HTR-8/SVneo (cell line): Measurements from ENCODE around the gene CHI3L1.
A peak's percentile ranks its signal among the peaks of the same experiment; 100 is the strongest.

Source experiments
- DNase-seq: peaks from one replicate; pipeline ENCODE4 v3.0.0; 2011; ENCODE audit warnings: low spot score, mixed read lengths; ENCODE audit not compliant: insufficient read length
- FAIRE-seq: peaks from 2 replicates; lab custom pipeline; 2011; peaks lifted over from hg19 to GRCh38; lab: Jason Lieb, UNC

Gene CHI3L1

DNA sequence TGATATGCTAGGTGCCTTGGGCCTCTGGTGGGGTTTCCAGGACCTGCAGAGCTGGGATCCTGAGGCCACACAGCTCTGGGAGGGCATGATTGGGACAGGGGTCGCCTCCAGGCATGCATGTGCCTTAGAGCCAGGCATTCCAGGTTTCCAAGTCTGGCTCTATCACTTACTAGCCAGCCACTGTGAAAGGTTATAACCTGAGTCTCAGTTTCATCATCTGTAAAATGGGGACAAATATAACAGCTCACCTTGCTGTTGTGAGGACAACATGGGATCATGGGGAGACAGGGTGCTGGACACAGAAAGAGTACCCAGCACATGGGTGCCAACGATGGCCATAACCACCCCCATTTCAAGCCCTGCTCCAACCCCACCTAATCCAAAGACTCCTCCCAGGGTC lies 2.7 kb downstream of the CHI3L1 start:
- no peak for DNase-seq
- FAIRE-seq: no peak

DNA sequence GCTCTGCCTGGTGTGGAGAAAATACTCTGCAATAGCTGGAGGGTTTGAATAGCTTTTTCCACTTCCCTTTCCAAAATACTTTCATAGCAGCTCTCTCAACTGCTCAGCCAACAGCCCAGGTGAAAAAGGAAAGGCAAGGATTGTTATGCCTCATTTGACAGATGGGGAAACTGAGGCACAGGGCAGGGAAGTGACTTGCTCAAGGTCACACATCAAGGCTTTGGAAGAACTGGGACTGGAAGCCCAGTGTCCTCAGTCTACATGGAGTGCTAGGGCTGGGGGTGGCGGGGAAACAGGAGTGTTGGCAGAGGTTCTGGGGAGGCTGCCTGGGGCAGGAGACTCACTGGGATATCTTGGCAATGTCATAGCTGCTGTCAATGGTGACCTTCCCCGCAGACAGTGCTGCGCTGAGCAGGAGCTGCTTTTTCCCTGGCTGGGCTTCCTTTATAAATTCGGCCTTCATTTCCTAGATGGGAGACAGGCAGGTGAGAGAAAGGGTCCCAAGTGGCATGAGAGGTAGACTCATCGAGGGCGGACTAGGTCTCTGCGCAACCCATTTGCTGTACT lies 4.0 kb downstream of the CHI3L1 start:
- FAIRE-seq (no peak), DNase-seq (no peak)

DNA sequence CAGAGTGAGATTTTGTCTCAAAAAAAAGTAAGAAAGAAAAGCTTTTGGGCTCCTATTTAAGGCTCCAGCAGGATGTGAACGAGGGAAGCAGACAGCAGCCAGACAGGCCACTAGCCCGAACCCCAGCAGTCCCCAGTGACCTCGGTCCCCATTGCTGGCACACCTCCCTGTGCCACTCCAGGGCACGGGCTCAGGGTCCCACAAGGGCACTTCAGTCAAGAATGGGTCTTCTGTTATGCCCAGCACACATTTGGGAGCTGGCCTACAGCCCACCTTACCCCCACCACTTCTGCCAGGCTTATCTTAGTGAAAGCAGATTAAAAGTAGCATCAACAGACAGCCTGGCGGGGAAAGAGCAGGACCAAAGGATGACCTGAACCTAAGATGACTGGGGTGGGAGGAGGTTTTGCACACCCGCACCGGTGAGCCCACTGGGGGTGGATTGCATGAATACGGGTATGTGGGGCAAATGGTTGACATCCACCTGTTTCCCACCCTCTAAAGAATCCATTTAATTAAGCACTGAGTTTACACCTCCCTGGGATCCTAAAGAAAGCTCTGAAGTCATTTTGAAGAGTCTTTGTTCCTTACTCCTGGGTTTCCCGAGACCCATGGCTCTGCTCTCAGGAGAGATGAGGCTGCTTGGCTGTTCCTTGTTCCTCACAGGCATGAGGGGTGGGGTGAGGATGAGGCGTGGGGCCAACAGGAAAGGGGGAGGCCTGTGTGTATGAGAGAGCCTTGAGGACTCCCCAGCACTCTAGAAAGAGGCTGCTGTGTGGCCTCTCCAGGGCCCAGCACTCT lies 4.7 kb downstream of the CHI3L1 start:
- FAIRE-seq (no peak), DNase-seq (no peak)

DNA sequence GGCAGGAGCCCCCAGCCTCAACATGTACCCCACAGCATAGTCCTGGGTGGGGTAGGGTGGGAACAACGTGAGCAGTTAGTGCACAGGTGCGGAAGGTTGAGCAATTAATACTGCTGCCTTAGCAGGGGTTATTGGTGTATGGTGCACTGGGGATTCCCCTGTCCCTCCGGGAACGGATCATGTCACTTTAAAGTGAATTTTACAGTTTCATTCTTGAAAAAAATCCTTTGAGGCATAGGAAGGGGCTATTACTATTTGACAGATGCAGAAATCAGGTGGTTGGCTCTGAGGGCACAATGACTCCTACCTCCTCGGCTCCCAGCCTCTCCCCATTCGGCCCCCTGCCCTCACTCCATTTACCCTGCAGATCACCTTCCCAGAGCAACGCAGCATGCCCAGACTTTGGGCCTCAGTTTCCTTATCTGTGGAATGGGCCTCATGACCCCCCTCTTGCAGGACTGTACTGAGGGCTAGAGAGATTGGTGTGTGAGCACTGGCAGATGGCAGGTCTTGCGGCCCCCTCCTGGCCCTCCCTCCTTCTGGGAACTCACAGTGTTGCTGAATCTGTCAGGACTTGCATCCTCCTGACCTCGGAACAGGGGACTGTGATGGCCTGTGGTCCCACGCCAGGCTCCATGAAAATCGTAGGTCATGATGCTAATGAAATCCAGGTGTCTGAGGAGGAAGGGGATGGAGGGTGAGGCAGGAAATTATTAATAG lies 5.7 kb downstream of the CHI3L1 start:
- DNase-seq (no peak), FAIRE-seq (no peak)

DNA sequence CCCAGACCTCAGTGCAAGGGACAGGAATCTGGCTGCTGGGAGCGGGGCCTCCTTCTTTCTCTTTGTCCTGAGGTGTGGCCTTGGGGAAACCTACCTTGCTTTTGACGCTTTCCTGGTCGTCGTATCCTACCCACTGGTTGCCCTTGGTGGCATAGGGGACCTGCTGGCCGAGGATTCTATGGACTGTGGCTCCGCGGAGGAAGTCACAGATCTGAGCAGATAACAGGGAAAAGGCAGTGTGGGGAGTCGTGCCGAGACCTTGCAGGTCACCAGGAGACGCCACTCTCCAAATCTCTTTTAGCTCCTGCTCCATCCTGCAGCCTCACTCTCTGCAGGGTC lies 6.9 kb downstream of the CHI3L1 start:
- DNase-seq (no peak), FAIRE-seq (no peak)

DNA sequence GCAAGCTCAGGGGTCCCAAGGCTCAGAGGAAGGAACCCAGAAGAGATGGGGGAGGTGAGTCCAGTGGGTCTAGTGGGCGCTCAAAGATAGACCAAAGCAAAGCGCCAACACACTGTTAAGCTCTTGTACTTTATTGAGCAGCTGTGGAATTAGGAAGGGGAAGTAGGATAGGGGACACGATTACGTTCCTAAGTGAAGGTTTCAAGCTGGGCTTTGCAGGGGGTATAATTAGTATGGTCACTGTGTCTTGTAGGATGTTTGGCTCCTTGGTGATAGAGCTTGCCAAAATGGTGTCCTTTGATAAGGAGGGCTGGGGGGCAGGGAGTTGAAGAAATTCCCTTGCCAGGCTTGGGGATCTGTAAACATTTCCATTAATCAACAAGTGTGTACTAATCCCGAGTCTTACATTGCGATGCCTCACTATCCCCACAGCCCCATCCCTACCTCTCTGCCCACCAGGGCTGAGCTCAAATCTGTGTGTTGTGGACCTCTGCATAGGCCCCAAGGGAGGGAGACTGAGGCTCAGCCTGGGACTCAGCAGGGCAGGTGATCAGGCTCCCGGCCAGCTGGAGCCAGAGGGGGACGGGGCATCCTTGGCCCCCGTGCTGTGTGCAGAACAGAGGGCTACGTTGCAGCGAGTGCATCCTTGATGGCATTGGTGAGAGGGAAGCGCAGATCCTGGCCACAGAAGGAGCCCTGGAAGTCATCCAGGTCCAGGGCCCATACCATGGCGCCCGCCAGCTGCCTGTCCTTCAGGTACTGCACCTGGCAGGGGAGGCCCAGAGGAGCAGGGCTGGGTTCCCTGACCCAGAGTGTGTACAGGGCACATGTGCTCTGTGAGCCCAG lies 7.5 kb downstream of the CHI3L1 start:
- DNase-seq (no peak), FAIRE-seq (no peak)

DNA sequence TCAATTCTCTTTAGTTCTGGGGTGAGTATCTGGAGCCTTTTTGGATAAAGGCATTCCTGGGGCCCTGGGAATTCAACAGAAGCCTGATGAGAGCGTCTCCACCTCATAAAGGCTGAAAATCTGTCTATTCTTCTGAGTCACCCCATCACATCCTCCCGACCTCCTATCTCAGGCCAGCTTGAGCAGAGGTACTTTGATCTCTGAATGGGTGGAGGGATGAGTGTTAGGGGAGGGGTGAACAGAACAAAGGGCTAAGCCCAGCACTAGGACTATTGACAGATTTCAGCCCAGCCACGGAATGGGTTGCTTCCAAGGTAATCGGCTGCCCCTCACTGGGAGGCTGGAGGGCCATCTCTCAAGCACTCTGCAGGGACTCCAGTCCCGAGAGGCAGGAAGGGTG lies 8.4 kb downstream of the CHI3L1 start:
- no peak for FAIRE-seq
- peak; percentile 54 for DNase-seq

DNA sequence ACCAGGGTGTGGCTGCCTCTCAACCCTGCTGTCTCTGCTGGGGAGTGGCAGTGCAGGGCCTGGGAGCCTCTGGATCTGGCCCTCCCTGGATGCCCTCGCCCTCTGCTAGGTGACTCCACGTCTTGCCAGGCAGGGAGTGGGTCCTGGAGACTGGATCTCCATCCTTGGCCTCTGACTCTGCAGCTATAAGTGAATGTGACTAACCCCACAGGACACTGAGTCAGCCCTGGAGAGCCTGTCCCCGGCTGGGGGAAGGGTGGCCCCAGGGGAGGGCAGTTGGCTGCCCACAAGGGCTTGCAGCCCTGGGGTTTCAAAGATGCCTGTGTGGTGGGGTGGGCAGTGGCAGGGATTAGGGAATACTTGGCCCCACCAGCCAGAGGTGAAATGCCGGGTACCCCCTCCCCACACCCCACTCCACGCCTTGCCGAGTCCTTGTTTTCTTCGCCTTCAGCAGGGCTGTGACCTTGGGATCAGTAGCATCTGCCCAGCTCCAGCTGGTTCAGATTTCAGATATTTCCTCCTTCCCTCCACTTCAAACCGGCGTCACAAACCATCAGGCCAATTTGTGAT lies 8.9 kb downstream of the CHI3L1 start:
- no peak for FAIRE-seq

DNA sequence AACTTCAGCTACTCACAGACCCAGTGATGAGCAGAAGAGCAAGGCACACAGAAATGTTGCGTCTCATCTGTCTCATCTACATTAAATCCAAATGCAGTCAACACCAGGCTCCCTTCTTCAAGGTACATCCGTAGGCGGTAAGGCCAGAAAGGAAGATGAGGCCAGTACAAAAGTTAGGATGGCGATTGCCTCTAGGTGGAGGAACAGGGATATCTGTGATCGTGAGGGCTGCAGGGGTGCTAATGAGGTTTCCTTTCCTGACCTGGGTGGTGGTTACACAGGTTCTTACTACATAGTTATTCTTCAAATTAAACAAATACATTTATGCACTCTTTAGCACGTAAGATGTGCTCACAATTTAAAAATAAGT lies 9.5 kb downstream of the CHI3L1 start:
- no peak for DNase-seq
- FAIRE-seq: no peak

More for the DNA sequence above, 8.9 kb downstream of the CHI3L1 start:
- peak; percentile 56 for DNase-seq

DNA sequence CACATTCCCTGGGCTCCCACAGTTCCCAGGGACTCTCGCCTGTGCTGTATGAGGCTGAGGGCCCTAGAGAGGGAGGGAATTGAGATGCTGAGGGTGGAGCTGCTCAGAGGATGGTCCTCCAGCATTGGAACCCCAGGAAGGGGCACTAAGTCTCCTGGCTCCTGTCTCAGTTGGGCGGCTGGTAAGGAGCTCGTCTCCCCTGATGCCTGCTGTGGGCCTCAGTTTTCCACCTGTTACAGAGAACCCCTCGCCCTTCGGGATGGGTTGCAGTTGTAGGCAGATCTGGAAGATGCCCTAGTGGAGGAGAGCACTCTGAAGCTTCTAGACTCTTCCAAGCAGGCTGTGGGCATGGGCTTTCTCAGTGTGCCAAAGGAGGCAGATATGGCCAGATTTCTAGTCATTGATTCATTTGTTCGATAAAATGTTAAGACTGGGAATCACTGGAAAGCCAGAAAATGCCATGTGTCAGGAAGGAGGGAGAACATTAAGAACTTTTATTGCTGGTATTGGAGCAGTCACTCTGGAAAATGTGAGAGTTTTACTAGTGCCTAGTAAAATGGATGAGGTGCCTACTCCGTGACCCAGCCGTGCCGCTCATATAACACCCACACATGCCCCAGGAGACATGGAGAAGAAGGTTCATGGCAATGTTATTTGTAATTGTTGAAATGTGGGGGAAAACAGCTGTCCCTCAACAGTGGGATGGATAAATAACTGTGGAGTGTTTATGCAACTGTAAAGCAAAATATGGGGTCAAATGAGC lies 10.1 kb downstream of the CHI3L1 start:
- FAIRE-seq (no peak), DNase-seq (no peak)

DNA sequence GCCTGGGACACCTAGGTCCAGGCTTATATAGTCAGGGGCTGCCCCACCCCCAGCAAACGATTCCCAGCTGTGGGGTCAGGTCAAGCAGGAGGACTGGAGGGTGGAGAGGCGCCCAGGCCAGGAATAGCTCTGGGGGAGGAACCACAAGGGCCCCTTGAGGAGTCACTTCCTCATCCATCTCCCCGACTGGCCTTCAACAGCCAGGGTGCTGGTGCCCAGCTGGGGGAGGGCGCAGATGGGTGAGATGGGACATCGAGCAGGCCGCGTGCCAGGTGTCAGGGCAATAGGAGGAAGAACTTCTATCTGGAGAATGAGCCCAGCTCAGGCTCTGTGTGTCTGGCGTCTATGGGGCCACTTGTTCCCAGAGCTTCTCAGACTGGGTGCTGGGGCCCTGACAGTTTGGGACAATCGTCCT lies 10.7 kb downstream of the CHI3L1 start:
- no peak for FAIRE-seq
- DNase-seq: no peak

DNA sequence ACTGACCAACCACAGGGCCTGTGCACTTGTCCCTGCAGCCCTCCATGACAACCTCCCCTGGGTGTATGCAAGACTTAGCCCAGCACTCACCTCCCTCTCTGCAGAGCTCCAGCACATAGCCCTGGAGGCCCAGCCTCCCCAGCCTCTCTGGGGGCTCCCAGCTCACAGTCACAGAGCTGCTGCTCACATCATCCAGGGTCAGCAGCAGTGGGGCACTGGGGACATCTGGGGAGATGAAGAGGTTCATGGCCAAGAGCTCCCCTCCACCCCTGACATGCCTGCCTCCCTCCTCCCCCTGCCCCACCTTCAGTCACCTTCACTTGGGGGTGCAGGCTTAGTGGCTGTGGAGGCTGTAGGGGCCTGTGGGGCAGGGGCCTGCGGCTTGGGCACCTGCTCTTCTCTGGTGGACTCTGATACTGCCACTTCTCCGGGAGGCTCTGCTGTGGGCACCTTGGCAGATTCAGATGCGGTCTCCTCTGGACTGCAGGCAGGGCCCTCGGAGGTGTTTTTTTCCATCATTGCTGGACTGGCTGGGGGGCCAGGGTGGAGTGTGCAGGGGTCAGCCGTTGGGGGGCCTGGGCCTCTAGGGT lies 11.2 kb downstream of the CHI3L1 start, which contains the start of gene MYBPH:
TSS of gene MYBPH (minus strand) at position 590 of the 590 bp plus-strand sequence. CDS start at position 519, 71 bp downstream.
- no peak for FAIRE-seq
- no peak for DNase-seq

DNA sequence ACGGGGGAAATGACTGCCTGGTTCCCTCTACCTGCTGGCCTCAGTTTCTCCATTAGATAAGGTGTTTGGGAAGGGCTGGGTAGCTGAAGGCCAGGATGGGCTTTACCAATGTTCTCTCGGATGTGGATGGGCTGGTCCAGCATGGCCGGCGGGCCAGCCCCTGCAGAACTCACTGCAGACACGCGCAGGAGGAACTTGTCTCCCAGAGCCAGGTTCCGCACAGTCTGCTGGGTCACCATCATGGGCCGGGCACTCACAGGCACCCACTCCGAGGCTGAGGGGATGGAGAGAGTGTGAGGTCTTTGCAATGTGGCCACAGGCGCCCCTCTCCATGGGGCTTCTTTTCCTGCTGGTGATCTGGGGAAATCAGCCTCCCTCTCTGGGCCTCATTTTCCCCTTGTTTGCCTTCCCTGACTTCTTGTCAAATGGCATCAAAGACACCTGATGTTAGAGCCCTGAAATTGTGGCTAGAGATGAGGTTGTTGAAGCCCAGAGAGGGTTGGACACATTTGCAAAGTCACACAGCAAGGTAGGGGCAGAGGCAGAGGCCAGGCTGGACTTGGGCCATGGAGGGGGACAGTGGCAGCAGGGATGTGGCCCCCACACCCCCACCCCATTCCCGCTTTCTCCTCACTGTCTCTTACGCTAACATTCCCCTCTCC lies 12.0 kb downstream of the CHI3L1 start:
- no peak for FAIRE-seq
- no peak for DNase-seq

DNA sequence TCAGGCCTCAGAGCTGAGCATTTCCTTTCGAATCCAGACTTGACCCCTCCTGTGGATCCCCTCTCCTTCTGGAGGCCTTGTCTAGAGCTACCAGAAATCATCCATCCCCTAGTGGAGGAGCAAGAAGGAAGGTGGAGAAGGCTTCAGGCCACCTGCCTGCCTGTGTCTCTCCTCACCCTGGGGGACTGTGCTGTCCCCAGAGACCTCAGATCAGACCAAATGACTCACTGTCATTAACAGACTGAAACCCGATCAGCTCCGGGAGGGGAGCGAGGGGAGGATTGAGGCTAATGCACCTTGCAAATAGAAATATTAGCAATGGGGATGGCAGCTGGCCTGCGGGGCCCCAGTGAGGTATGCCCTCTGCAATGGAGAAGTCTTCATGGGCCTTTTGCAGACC lies 12.9 kb downstream of the CHI3L1 start:
- DNase-seq (no peak), FAIRE-seq (peak; percentile 13)

DNA sequence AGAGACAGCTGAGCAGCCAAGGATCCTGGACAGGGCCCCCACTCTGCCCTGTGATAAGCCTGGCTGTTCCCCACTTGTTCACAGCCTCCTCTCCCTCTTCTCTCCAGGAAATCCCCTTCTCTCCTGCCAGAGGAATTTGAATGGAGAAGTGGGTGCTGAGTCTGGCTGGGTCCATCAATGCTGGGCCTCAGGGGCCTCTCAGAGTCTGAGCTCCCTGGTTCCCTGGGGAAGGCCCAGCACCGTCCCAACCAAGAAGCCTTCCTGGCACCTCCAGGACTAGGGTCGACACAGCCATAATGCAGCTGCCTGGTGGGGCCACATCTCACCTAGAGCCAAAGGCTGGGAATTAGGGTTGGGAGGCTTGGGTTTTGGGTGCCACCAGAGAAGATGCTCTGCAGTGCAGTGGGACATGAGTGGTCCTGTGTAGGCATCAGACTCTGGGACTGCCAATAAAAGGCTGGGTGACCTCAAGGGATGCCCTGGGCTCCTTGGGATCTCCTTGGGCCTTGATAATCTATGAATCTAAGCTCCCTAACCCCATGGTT lies 13.4 kb downstream of the CHI3L1 start:
- FAIRE-seq (no peak), DNase-seq (no peak)

DNA sequence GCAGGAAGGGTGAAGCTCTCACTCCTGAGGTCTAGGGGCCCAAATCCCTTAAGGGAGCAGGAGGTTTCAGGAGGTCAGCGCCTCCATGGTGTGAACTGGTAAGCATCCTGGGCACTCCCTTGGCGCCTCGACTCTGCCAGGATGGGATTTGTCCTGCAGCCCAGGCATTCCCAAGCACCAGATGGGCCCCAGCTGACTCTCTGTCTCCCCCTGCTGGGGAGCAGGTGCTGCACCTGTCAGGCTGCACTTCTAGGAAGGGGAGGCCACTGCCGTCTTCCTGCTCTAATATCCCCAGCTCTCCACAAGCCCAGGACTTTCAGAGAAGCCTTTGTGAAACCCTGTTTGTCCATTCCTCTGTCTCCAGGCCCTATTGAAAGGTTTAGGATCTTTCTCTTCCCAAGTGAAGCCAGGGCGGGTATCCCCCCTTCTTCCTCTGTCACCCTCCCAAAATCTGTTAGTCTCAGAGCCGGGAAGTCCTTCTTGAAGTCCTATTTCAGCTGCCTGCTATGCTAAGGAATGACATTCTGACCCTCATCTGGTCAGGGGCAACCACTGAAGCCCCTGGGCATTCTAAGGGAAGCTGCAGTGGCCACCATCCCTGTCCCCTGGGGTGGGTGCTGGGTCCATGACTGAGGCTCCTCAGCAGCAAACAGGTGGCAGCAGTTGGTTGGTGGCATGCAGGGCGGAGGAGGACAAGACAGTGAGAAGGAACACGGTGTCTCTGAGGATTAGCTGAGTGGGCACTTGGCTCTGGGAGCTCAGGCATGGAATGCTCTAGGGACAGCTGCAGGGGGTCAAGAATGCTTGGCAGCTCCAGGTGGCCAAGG lies 14.1 kb downstream of the CHI3L1 start:
- FAIRE-seq: peak; percentile 65

DNA sequence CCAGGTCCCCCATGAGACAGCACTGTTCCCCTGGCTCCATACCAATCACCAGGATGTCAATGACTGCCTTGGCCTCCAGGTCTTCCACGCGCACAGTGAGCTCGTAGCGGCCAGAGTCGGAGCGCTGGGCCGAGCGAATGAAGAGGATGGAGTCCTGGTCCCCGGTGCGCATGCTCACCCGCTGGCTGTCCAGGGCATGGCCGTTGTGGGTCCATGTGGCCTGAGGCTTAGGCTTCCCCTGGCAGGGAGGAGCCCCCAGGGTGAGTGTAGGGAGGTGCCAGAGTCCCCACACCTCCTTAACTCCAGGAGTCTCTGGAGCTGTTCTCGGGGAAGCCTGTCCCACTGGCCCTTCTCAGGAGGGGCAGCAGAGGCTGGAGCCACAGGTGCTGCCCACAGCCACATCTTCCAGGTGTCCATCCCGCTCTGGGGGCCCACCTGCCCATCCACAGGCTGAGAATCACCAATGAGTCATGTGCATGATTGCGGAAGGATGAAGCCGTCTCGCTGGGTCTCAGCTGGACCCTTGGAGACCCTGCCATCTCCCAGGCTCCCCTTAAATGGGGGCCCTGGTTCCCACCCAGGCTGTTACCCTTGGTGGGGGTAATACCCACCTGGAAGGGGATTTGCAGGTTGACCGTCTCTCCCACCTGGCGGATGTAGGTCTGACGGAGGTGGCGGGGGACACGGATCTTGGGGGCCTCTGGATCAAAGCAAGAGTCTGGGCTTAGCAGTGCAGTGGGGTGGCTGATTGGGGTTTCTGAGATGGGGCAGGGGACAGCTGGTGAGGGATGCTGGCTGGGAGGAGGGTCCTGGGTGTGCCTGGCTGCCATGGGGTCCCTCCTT lies 14.9 kb downstream of the CHI3L1 start:
- FAIRE-seq (no peak), DNase-seq (no peak)

More for the DNA sequence above, 14.1 kb downstream of the CHI3L1 start:
- DNase-seq: peak; percentile 80
